ENCODE results near the gene FNDC1.

The FNDC1 gene

DNA sequence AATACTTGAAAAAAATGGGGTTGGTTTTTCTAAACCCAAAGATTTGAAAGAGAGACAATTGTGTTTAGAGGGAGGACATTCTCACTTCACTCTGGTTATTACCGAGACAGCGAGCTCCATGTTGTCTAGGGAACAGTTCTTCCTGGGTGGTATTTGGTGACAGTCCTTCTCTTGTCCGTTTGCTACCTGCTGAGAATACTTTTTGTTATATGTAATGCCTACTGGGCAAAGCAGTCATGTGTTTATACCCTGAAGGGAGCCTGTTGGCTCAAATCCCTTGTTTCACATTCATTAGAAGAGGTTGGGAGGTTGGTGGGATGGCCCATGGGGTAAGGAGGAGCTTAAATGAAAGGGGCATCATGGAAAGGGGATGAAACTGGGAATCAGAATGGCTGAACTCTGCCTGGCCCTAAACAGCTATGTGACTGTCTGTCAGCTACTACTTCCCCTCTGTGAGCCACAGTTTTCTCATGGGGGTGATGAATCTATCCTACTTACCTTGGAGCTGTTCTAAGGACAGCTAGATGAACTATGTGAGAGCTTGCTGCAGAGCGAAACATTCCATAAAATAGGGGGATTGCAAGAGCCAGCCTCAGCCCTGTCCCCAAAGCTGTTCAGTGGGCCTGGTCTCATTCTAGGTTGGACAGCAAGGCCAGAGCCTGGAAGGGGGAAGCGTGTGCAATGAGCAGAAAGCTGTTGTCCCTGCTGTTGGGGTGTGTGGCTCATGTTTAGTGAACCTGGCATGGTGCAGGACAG, 43.5 kb downstream of the FNDC1 start:
- DNase-seq: no peak

- no peak for DNase-seq
Observed at GRCh38 chr6:159213405-159213804, 44.2 kb downstream of the FNDC1 start.

DNA sequence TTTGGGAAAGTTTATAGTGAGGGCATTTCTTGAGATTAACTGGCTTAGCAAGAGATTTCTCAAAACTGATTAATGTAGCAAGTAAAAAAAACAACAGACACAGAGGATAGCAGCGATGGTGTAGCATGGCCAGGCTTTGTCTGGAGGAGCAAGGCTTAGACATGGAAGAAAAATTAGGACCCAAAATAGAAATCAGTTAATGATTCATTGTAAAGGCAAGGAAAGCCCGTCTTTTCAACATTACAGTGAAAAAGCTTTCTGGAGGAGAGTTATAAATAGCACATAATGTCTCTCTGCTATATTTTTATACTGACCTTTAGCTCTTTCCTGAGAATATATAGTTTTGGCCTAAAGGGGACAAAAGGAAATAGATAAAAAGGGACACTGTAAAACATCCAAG, 45.1 kb downstream of the FNDC1 start:
- no peak for DNase-seq

- DNase-seq: no peak
Observed at GRCh38 chr6:159217595-159218275, 48.5 kb downstream of the FNDC1 start.

DNA sequence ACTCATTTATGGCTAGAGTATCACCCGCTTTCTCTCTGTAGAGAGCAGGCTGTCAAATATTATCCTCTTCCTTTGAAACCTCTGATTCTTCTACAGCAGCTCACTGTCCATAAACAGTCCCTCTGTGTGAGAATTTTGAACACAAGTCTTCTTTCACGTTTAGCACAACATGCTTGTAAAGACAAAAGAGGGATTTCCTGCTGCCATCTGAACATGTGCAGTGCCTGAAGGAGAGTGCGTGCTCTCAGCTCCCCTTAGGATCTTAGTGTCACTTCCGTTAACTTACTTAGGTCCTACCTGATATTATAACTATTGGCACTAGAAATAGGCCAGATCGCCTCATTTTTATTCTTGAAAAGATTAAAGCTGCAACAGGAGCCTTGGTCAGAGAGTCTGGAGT, 50.9 kb downstream of the FNDC1 start:
- DNase-seq: no peak

DNA sequence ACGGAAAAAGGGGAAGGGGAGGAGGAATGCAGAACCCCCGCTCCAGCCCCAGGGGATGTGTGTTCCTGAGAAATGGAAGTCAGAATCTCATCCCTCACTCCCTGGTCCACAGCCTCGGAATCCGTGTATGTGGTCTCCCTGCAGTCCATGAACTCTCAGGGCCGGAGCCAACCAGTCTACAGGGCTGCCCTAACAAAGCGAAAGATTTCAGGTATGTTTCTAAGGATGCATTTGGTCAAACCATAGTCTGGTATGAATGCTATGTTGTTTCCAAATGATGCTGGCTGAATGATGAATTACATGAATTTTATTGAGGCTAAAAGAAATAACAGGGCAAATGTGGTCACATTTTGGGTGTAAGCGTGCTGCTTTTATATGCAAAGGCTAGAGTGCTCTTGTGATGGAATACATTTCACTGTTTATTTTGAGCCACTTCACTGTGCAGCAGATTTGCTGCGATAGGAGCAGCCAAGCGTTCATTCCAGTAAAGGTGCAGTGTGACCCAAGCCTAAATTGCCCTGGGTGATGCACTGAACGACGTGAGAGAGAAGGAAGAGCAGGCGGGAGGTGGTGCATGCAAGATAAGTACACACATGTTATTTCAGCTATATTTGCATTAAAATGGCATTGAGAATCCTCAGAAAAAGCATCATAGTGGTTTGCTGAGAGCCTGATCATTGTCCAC, 52.4 kb downstream of the FNDC1 start:
- DNase-seq: no peak

DNA sequence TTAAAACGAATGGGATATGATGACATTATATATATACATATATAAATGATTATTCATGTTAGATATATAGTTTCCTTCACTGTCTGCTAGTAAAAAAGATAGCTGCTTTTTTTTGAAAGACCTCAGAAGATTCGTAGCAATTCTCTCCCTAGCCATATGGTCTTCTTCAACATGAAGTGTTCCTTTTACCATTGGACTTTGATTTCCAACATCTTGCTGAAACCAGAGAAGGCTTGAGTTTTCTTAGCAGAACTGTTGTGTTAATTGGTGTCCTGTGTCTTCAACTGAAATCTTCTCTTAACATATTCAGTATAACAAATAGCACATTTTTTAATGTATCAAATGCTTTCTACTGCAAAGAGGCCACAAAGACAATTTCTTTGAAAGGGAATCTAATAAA, 55.3 kb downstream of the FNDC1 start:
- DNase-seq: no peak

DNA sequence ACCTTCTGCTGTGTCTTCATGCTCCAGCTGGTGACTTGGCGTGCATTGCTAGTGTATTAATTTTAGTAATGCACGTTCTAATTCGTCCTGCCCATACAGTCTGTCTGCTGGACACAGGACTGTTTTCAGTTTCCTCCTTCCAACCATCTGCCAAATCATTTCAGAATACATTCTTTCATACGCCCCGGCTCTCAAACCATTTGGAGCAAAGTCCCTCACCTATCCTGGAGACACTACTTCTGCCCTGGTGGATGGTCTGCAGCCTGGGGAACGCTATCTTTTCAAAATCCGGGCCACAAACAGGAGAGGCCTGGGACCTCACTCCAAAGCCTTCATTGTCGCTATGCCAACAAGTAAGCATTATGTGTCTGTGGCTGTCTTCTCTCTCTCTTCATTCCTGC, 60.5 kb downstream of the FNDC1 start:
- no peak for DNase-seq

- DNase-seq: no peak
Observed at GRCh38 chr6:159232106-159232645, 63.0 kb downstream of the FNDC1 start.

GRCh38 chr6:159232751-159233150, 63.6 kb downstream of the FNDC1 start:
- DNase-seq: no peak

DNA sequence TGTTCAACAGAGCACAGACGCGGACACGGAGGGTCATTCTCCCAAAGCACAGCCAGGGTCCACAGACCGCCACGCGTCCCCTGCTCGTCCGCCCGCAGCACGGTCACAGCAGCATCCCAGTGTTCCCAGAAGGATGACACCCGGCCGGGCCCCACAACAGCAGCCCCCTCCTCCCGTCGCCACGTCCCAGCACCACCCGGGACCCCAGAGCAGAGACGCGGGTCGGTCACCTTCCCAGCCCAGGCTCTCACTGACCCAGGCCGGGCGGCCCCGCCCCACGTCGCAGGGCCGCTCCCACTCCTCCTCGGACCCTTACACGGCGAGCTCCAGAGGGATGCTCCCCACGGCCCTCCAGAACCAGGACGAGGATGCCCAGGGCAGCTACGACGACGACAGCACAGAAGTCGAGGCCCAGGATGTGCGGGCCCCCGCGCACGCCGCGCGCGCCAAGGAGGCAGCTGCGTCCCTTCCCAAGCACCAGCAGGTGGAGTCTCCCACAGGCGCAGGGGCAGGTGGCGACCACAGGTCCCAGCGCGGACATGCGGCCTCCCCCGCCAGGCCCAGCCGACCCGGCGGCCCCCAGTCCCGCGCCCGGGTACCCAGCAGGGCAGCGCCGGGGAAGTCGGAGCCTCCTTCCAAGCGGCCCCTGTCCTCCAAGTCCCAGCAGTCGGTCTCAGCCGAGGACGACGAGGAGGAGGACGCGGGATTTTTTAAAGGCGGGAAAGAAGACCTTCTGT, 64.3 kb downstream of the FNDC1 start:
- DNase-seq: no peak

GRCh38 chr6:159234102-159234553, 64.9 kb downstream of the FNDC1 start:
- DNase-seq: no peak

GRCh38 chr6:159238920-159239558, 69.8 kb downstream of the FNDC1 start:
- DNase-seq: no peak

GRCh38 chr6:159249128-159249527, 79.9 kb downstream of the FNDC1 start:
- DNase-seq: no peak

GRCh38 chr6:159249752-159250151, 80.6 kb downstream of the FNDC1 start:
- no peak for DNase-seq

- DNase-seq: no peak
Observed at GRCh38 chr6:159250633-159251032, 81.4 kb downstream of the FNDC1 start.

DNA sequence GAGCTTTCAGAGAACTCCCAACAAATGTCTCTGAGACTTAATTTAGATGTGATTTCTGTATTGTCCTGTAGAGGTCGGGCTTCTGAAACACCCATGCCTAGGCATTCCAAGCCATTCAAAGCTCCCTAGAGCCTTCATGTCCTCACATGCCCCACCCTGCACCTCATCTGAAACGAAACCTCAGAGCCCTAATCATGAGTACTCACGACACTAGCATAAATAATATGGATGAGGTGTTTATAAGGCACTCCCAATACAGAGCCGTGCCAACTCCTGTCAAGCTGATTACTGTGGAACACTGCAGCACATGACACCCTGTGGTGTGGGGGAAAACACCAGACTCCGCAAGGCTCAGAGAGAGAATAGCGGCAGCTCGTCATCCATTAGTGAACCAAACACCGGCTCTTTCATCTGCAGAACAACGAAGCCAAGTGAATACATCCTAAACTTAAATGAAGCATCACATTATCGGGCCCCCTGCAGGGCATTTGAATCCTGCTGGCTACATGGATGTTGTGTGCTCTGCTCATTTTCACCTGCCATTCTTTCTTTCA, 83.8 kb downstream of the FNDC1 start:
- no peak for DNase-seq

DNA sequence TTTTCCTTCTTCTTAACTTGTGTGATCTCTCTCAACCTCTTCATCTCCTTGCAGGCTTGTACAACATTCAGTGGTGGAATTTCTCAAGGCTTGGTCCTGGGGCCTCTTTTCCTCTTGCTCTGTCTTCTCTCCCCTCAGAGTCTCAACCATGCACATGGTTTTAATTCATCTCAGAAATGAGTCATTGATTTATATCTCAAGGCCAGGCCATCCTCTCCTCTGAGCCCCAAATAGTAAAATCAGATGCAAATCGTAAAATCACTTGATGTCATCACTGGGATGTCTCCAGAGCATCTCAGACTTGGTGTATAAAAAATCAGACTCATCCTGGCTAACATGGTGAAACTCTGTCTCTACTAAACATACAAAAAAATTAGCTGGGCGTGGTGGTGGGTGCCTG, 85.0 kb downstream of the FNDC1 start:
- no peak for DNase-seq

GRCh38 chr6:159255434-159255951, 86.3 kb downstream of the FNDC1 start:
- no peak for DNase-seq

GRCh38 chr6:159256128-159256527, 86.9 kb downstream of the FNDC1 start:
- no peak for DNase-seq

DNA sequence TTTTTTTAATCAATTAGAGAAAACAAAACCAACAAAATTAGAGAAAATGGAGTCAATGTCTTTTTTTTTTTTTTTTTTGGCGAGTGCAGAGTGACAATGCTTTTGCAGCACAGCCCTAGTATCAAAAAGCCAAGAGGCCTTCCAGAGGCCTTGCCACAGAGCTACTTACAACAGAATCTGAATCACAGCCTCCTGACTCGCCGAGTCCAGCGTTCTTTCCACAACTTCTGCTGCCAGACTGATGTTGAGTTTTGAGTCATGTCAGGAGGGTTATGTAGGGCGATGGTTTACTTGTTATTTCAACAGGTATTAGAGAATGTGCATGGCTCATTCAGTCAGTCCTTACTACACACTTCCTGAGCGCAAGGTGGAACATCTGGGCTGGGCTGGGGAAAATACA, 88.6 kb downstream of the FNDC1 start:
- DNase-seq: no peak

All from effector CD4-positive, alpha-beta T cell (primary cell).